ENCODE data around the gene XYLB.
"Not testable (repeated sequence)": the region's sequence is repeated elsewhere in the genome, so short reads cannot be mapped to it uniquely, and the experiment has no call there.

GRCh38 chr3:38438436-38439069 is 92.0 kb downstream of the XYLB start:
- not testable (repeated sequence) for TF ChIP-seq CTCF (IDR thresholded peaks at IDR 0.05; ENCODE audit: borderline replicate concordance, extremely low read depth, low read length, poor library complexity, severe bottlenecking); EZH2 (IDR thresholded peaks at IDR 0.05; ENCODE audit: borderline replicate concordance, low read depth, low read length, severe bottlenecking)

All from DND-41 (cell line).